IPS DF 19.7 (cell line): ENCODE measurements around the gene CETP.

ENCODE experiments used
- DNase-seq: peaks from one replicate; pipeline ENCODE4 v3.0.0-alpha.2; 2013; ENCODE audit warnings: low read depth, low spot score

The CETP gene

DNA sequence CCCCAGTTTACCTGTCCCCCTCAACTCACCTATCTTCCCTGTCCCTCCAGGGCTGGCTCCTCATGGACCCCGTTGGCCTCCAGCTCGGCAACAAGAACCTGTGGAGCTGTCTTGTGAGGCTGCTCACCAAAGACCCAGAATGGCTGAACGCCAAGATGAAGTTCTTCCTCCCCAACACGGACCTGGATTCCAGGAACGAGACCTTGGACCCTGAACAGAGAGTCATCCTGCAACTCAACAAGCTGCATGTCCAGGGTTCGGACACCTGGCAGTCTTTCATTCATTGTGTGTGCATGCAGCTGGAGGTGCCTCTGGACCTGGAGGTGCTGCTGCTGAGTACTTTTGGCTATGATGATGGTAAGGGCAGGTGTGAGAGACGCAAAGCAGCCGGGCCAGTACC, 58.9 kb downstream of the CETP start:
- DNase-seq: no peak

DNA sequence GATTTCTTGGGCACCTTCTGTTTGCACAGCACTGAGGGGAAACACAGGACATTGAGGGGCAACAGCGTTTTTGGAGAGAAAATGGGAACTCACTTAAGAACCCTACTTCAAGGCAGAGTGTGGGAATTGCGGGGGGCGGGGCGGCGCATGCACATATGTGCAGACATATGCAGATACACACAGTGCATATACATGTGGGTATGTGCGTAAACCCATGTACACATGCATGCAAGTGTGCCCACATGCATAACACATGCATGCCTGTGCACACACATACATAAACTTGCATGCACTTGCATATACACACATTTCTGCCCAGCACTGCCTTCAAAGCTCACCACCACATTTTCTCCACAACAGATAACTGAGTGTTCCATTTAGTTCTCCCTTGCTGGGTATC, 60.0 kb downstream of the CETP start:
- no peak for DNase-seq

DNA sequence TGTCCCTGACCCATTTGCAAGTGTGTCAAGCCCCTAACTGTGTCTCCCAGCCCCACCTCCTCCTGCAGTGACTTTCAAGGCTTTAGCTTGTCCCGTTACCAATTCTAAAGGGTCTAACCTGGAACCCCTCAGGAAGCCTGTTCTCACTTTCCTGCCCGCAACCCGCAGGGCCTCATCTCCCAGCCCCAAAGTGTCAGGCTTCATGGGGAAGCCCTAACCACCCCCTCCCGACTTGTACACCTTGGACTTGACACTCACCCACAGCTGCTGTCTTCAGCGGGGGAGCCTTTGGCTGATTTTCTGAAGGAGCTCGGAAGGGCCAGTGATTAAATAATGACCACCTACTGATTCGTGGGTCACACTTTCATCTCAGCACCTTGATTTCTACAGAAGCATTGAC, 60.7 kb downstream of the CETP start:
- DNase-seq: no peak

DNA sequence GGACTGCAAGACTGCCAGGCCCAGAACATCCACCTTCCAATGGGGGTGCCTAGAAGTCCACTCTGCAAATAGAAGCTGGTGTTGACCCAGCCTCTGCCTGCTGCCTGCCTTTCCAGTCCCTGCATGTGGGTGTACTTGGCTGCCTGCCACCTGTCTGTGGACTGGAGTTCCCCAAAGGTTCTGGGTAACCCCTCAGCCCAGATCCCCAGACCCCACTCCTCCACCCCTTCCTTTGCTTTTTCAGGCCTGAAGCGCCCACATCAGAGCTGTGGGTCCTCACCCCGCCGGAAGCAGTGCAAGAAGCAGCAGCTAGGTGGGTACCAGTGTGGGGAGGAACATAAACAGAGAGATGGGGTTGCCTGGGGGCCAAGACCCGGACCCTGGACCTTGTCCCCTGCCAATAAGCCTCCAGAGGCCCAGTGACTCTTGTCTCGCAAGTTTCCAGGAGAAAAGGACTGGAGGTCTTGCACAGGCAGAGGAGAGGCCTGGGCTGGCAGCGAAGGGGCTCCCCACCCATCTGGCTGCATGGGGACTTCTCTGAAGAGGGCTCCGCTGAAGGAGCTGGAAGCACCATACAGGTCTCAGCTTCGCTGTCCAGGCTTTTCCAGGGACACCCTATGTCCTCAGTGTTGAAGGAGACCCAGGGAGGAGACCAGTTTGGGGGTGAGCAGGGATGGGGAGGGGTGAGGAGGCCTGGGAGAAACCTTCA, 61.9 kb downstream of the CETP start:
- DNase-seq: no peak

DNA sequence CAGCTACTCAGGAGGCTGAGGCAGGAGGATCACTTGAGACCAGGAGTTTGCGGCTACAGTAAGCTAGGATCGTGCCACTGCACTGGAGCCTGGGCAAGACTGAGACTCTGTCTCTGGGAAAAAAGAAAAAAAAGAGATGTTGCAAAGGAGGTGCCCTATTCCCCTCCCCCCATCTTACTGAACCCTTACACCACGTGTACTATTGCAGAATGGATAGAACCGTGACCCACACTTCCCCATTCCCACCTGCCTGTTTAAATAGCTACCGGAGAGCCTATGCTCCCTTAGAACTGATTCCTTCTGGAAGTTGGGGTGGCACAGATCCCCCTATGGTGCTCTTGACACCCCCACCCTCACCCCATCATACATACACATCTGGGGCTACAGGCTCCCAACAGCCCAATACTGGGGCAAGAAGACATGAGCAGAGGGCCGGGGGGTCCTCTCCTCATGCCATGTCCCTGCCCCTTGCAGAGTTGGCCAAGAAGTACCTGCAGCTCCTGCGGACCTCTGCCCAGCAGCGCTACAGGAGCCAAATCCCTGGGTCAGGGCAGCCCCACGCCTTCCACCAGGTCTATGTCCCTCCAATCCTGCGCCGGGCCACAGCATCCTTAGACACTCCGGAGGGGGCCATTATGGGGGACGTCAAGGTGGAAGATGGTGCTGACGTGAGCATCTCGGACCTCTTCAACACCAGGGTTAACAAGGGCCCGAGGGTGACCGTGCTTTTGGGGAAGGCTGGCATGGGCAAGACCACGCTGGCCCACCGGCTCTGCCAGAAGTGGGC, 63.3 kb downstream of the CETP start:
- no peak for DNase-seq

DNA sequence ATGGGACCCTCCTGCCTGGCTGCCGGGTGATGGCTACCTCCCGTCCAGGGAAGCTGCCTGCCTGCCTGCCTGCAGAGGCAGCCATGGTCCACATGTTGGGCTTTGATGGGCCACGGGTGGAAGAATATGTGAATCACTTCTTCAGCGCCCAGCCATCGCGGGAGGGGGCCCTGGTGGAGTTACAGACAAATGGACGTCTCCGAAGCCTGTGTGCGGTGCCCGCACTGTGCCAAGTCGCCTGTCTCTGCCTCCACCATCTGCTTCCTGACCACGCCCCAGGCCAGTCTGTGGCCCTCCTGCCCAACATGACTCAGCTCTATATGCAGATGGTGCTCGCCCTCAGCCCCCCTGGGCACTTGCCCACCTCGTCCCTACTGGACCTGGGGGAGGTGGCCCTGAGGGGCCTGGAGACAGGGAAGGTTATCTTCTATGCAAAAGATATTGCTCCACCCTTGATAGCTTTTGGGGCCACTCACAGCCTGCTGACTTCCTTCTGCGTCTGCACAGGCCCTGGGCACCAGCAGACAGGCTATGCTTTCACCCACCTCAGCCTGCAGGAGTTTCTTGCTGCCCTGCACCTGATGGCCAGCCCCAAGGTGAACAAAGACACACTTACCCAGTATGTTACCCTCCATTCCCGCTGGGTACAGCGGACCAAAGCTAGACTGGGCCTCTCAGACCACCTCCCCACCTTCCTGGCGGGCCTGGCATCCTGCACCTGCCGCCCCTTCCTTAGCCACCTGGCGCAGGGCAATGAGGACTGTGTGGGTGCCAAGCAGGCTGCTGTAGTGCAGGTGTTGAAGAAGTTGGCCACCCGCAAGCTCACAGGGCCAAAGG, 64.4 kb downstream of the CETP start:
- DNase-seq: no peak

DNA sequence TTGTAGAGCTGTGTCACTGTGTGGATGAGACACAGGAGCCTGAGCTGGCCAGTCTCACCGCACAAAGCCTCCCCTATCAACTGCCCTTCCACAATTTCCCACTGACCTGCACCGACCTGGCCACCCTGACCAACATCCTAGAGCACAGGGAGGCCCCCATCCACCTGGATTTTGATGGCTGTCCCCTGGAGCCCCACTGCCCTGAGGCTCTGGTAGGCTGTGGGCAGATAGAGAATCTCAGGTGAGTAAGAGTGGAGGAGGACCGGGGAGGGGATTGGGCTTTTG, 65.0 kb downstream of the CETP start:
- DNase-seq: no peak

DNA sequence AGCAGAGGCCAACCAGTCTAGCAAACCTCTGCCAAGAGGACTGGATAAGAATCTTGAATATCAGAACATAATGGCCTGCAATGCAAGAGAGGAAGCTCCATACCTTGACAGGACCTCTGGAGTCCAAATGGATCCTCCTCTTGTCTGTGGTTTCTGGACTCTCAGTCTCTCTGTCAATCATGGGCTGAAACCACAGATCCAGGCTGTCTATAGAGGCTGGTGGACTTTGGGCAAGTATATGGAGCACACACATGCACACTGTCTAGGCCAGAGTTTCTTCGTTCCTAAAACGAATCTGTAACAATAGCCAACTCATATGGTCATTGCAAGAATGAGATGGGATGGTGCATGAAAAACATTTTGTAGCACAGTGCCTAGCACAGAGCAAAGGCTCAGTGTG, 65.3 kb downstream of the CETP start:
- DNase-seq: no peak

DNA sequence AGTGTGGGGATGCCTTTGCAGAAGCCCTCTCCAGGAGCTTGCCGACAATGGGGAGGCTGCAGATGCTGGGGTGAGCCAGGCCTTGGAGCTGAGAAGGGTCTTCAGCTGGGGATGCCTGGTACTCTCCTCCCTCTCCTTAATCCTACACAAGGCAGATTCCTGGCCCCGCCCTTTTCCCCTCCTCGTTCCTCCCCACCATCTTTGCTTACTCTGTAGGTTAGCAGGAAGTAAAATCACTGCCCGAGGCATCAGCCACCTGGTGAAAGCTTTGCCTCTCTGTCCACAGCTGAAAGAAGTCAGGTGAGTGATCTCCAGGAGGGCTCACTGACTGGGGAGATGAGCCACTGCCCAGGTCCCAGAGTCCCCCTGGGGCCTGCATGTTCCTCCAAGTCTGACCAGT, 66.3 kb downstream of the CETP start:
- no peak for DNase-seq

DNA sequence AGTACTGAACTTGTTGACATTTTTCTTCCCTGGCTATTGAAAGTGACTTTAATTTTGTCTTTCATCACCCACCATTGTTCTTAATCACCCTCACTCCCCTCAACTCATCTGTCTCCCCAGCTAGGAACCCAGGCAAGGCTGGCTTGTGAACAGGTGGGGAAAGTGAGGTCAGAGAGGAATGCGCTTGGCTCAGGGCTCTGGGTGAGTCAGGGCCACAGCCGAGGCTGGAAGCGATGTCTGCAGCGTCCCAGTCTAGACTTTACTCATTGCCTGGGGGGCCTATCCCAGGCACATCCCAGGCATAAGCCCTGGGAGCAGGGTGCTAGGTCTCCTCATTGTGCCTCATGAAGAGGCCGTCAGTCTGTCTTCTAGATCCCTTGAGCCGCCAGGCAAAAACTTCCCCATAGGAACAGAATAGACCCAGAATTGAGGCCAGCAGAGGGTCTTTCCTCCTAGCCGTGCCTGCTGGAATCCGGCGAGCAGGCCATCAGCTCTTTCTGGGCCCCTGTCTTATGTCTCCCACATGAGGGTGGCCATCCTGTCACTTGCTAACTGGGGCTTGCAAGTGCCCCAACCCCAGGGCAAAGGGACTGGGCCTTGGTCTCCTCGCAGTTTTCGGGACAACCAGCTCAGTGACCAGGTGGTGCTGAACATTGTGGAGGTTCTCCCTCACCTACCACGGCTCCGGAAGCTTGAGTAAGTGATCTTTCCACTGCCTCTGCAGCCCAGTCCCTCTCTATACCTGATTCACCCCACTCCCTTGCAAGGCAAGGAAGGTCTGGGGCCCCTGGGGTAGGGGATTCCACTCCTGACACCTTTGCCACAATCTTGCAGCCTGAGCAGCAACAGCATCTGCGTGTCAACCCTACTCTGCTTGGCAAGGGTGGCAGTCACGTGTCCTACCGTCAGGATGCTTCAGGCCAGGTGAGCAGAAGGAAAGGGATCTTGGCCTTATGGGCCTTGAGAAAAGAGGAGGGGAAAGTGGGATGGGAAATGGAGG, 67.7 kb downstream of the CETP start:
- DNase-seq: no peak

DNA sequence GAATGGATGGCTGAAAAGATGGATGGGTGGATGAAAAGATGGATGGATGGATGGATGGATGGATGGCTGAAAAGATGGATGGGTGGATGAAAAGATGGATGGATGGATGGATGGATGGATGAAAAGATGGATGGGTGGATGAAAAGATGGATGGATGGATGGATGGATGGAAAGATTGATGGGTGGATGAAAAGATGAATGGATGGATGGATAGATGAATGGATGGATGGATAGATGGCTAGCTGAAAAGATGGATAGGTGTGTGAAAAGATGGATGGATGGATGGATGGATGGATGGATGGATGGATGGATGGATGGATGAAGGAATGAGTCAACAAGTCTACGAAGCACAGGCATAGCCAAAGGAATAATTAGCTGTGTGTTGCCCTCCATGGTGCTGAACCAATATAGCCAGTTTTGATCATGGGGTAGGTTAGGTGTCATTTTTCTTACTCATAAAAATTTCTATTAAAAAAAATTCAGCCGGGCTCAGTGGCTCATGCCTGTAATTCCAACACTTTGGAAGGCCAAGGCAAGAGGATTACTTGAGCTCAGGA, 68.7 kb downstream of the CETP start:
- DNase-seq: no peak

DNA sequence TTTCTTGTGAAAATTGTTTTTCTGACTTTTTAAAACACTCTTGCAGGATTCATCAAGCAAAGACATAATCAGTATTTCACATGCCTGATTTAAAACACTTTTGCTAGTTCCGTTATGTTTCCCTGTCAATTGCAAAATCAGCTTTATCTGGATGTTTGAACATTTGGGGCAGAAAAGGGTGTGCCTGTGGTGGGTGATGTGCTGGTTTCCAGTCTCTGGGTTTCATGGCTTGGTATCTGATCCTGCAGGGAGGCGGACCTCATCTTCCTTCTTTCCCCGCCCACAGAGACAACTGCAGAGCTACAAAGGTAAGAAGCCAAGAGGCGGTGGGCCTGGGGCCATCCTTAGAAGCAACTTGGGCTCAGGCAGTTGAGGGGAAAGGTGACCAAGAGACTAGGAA, 69.4 kb downstream of the CETP start:
- DNase-seq: no peak

DNA sequence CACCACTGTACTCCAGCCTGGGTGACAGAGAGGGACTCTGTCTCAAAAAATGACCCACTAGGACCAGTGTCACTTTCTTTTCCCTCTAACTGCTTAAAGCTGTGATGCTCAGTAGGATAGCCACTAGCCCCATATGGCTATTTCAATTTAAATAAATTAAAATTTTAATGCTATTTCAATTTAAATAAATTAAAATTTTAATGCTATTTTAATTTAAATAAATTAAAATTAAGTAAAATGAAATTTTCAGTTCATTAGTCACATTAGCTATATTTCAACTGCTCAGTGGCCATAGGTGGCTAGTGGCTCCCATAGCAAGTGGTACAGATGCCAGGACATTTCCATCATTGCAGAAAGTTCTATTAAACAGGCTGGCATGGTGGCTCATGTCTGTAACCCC, 70.6 kb downstream of the CETP start:
- no peak for DNase-seq

DNA sequence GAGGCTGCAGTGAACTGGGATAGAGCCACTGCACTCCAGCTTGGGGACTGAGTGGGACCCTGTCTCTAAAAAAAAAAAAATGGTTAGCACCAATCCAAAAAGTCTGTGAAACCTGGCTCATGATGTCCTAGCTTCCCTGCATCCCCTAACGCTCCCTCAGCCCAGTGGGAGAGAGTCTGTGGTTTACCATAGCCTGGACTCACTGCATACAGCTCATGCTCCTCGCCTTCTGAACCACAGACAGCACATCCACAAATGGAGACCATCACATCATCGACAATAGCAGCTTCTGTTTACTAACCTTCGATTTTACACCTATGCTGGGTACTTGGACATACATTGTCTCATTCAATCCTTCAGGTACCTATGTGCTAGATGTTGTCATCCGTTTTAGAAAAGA, 71.2 kb downstream of the CETP start:
- no peak for DNase-seq
